ENCODE measurements around the gene NDUFS1. TPM values are rescaled to one million over a fixed set of nuclear protein-coding genes. Genes with fewer than 3 reads are reported as not detected.

The NDUFS1 gene
- total RNA-seq, 1 experiment from 2014 or later = 102 TPM

- Mint-ChIP-seq H3K4me1 (no peaks in the 10 kb centered on the region), H3K4me3 (no peak overlapping the region)
Measured at GRCh38 chr2:206112108-206112507, 47.1 kb downstream of the NDUFS1 start.

More at GRCh38 chr2:206112108-206112507, 47.1 kb downstream of the NDUFS1 start:
- H3K36me3 Mint-ChIP-seq (ENCODE audit: insufficient read depth in 1 of 3, low read depth in 3 of 3) = peaks cover 3 to 18% (median 17%) of the 10 kb centered on the region in 3 experiments; a peak in 6 of 7 replicates
- Histone ChIP-seq H3K79me1 (ENCODE audit: insufficient read depth, low read depth, low read length, poor library complexity, severe bottlenecking) (no peaks in the 10 kb centered on the region), H3K4me1 (ENCODE audit: insufficient read depth, low read length) (no peaks in the 10 kb centered on the region), H2BK12ac (ENCODE audit: insufficient read length, low read depth, low read length) (no peak overlapping the region), H3K4me2 (ENCODE audit: insufficient read depth, insufficient read length, low read length) (no peak overlapping the region), H3K27ac (ENCODE audit: insufficient read length, low read depth, low read length) (no peak overlapping the region), H2BK15ac (ENCODE audit: low read depth, low read length) (no peak overlapping the region), H3K23me2 (ENCODE audit: insufficient read length, low read depth, low read length, poor library complexity, severe bottlenecking) (no peaks in the 10 kb centered on the region), H3K18ac (ENCODE audit: insufficient read length, low read depth, low read length) (no peak overlapping the region), H2AFZ (ENCODE audit: low read length) (no peak overlapping the region), H2BK20ac (ENCODE audit: low read depth, low read length, poor library complexity, severe bottlenecking) (no peak overlapping the region), H3K9me3 (ENCODE audit: control insufficient read depth, low read depth, low read length) (no peaks in the 10 kb centered on the region), H4K5ac (ENCODE audit: insufficient read length, low read depth, low read length) (no peak overlapping the region), H3K9ac (ENCODE audit: extremely low read depth, insufficient read length, low read length) (no peak overlapping the region), H3K14ac (ENCODE audit: insufficient read depth, low read length) (no peak overlapping the region), H3K23ac (ENCODE audit: insufficient read length, low read depth, low read length) (no peak overlapping the region), H2BK120ac (ENCODE audit: low read depth, low read length, poor library complexity, severe bottlenecking) (no peak overlapping the region), H2AK5ac (ENCODE audit: insufficient read length, low read length) (no peak overlapping the region), H3K4ac (ENCODE audit: low read depth, low read length) (no peak overlapping the region), H3K27me3 (ENCODE audit: insufficient read depth, low read length) (no peaks in the 10 kb centered on the region), H3K56ac (ENCODE audit: insufficient read length, low read depth, low read length) (no peak overlapping the region), H3K79me2 (ENCODE audit: insufficient read depth, low read length) (no peaks in the 10 kb centered on the region), H4K91ac (ENCODE audit: insufficient read length, low read depth, low read length) (no peak overlapping the region), H3T11ph (ENCODE audit: low read length) (no peak overlapping the region), H4K8ac (replicated peaks; ENCODE audit: insufficient read length, low read depth, low read length) (no peak overlapping the region), H4K20me1 (ENCODE audit: control insufficient read depth, insufficient read depth, insufficient read length) (no peaks in the 10 kb centered on the region), H2BK5ac (ENCODE audit: insufficient read length, low read length) (no peak overlapping the region)
- no peaks in the 10 kb centered on the region for H3K27me3 Mint-ChIP-seq (ENCODE audit: low read depth)
- no CpG with 5 or more reads among the region's 3 CpGs for WGBS (ENCODE audit: extremely low coverage, insufficient read length, low lambda C conversion rate)
- H3K9me3 Mint-ChIP-seq = no peaks in the 10 kb centered on the region
- no peak for TF ChIP-seq CTCF (conservative IDR thresholded peaks at IDR 0.05)
- peak overlapping the region in 1 of 3 experiments; percentile 61; a peak in 1 of 7 replicates for H3K27ac Mint-ChIP-seq
- no peak for DNase-seq
